Retinal pigment epithelial cell (primary cell): Measurements from ENCODE around the gene SLC6A3.

Experiments
- DNase-seq: peaks from one replicate; pipeline ENCODE4 v3.0.0-alpha.2; 2010; ENCODE audit warnings: low read depth
- H3K4me3 ChIP-seq: 2 replicates; pipeline ENCODE4 v1.5.1; 2011; ENCODE audit warnings: mild to moderate bottlenecking, low read length, control low read depth, moderate library complexity
- TF ChIP-seq, protein P1 (sequence below): conservative IDR thresholded peaks from 2 replicates; pipeline ENCODE4 v1.5.1; 2011; ENCODE audit warnings: low read depth, low read length, control low read depth, inconsistent platforms

SLC6A3 gene

DNA sequence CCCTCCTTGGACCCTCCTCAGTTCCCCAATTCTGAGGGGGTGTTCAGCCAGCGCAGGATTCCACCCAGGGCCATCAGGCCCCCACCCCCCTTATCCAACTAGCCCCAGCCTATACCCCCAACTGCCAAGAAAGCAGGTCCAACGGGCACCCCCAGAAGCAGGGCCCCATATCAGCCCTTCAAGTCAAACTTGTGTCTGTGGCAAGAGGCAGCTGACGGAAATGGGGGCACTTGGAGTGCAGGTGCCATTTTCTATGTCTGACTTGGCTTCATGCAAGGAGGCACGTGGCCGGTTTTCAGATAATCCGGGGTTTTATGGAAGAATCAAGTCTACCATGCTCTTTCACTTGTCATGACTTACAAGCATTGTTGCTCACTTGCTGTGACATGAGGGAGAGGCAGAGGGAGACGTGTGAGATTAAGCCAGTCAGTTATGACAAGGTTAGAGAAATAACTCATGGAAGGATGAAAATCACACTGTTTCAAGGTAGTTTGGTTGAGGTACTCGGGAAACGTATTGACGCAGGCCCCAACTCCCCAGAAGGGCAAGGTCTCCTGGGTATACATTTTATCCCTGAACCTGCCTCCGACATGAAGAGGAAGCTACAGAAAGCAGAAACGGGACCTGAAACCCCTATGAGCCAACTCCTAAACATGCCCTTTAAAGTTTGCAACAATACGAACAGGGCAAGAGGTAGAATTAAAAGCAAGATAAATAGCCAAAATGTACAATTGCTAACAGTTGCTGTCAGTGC is 73.8 kb downstream of the SLC6A3 start:
- no peak for DNase-seq
- no peak overlapping the region for H3K4me3 ChIP-seq
- TF ChIP-seq, protein P1, sequence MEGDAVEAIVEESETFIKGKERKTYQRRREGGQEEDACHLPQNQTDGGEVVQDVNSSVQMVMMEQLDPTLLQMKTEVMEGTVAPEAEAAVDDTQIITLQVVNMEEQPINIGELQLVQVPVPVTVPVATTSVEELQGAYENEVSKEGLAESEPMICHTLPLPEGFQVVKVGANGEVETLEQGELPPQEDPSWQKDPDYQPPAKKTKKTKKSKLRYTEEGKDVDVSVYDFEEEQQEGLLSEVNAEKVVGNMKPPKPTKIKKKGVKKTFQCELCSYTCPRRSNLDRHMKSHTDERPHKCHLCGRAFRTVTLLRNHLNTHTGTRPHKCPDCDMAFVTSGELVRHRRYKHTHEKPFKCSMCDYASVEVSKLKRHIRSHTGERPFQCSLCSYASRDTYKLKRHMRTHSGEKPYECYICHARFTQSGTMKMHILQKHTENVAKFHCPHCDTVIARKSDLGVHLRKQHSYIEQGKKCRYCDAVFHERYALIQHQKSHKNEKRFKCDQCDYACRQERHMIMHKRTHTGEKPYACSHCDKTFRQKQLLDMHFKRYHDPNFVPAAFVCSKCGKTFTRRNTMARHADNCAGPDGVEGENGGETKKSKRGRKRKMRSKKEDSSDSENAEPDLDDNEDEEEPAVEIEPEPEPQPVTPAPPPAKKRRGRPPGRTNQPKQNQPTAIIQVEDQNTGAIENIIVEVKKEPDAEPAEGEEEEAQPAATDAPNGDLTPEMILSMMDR, result no peak

- no peak for DNase-seq
- no peak overlapping the region for H3K4me3 ChIP-seq
- TF ChIP-seq, protein P1, result no peak
Observed at GRCh38 chr5:1370006-1370405, 75.2 kb downstream of the SLC6A3 start.

GRCh38 chr5:1368756-1369155 is 76.5 kb downstream of the SLC6A3 start:
- TF ChIP-seq, protein P1, result no peak
- H3K4me3 ChIP-seq, result no peak overlapping the region
- DNase-seq, result no peak

DNA sequence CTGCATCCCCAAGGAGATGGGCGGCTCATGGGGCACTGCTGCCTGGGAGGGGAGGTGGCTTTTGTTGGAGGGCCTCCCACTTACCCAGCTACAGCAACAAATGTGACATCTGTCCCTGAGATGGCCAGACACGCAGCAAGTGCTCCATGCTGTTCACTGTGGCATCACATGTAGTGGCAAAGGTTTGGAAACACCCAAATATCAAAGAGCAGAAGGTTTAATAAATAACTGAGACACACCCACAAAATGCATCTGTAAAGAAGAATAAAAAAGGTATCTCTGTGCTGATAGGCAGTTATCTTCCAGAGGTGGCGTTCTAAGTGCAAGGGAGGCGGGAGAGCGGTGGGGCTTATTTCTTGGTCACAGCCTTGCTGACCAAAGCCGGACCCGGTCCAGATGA is 77.0 kb downstream of the SLC6A3 start:
- TF ChIP-seq, protein P1, result no peak
- H3K4me3 ChIP-seq, result no peak overlapping the region
- DNase-seq, result no peak

GRCh38 chr5:1367149-1367548 is 78.1 kb downstream of the SLC6A3 start:
- no peak overlapping the region for H3K4me3 ChIP-seq
- TF ChIP-seq, protein P1, result no peak
- DNase-seq, result no peak

DNA sequence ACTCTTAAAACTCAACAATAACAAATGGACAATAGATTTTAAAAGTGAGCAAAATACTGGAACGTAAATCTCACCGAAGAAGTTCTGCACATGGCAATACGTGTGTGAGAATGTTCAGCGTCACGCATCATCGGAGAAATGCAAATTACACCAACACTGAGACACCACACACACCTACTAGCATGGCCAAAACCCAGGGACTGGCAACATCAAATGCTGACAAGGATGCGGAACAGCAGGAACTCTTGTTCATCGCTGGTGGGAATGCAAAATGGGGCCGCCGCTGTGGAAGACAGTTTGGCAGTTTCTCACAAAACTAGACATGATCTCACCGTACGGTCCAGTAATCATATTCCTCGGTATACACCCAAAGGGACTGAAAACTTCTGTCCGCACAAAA is 78.7 kb downstream of the SLC6A3 start:
- DNase-seq, result no peak
- no peak overlapping the region for H3K4me3 ChIP-seq
- TF ChIP-seq, protein P1, result no peak

GRCh38 chr5:1364211-1364610 is 81.0 kb downstream of the SLC6A3 start:
- no peak for DNase-seq
- no peak overlapping the region for H3K4me3 ChIP-seq
- TF ChIP-seq, protein P1, result no peak
